ENCODE data around the gene HLCS. TPM values are rescaled to one million over a fixed set of nuclear protein-coding genes. Genes with fewer than 3 reads are reported as not detected.

HLCS gene
- total and polyA plus RNA-seq, 10 of the 15 experiments (the other 5 are each of a cell fraction or from before 2014, with no cell fraction given) = 1.5 to 12.7 (median 9.6) TPM

- TF ChIP-seq TAF1 (IDR thresholded peaks at IDR 0.05; ENCODE audit: borderline replicate concordance, low read depth, low read length) (0 out of 2 replicates have a peak, but pooled peaks have one; percentile 10), NR2C2 (IDR thresholded peaks at IDR 0.05; ENCODE audit: borderline replicate concordance, control insufficient read depth, insufficient read length, low read depth) (no peak), RFX5 (IDR thresholded peaks at IDR 0.05; ENCODE audit: low read depth, low read length) (no peak), ATF7 (IDR thresholded peaks at IDR 0.05; ENCODE audit: low read depth) (no peak), POLR2A (IDR thresholded peaks at IDR 0.05; ENCODE audit: low read depth, low read length) (peak; percentile 76), CUX1 (IDR thresholded peaks at IDR 0.05; ENCODE audit: insufficient replicate concordance, low read depth, low read length) (no peak), EP300 (IDR thresholded peaks at IDR 0.05; ENCODE audit: borderline replicate concordance in 1 of 2, control insufficient read depth in 1 of 2, low read depth in 2 of 2, low read length in 2 of 2) (no peak), BMI1 (IDR thresholded peaks at IDR 0.05; ENCODE audit: borderline replicate concordance) (no peak), SMAD1 (IDR thresholded peaks at IDR 0.05; ENCODE audit: low read depth, partially characterized antibody) (no peak), MEF2A (IDR thresholded peaks at IDR 0.05; ENCODE audit: insufficient read depth, low read depth, low read length) (no peak), POLR2AphosphoS5 (IDR thresholded peaks at IDR 0.05; ENCODE audit: low read length) (peak; percentile 69; the same call in 1 of the 2 replicates), IKZF1 (conservative IDR thresholded peaks at IDR 0.05) (peak; percentile 89), E2F8 (IDR thresholded peaks at IDR 0.05; ENCODE audit: low read depth, partially characterized antibody) (no peak), NFIC (IDR thresholded peaks at IDR 0.05; ENCODE audit: low read depth, low read length) (no peak), CBX3 (IDR thresholded peaks at IDR 0.05; ENCODE audit: borderline replicate concordance, low read depth) (no peak), RBBP5 (conservative IDR thresholded peaks at IDR 0.05) (no peak), STAT1 (conservative IDR thresholded peaks at IDR 0.05) (no peak; the same call in 1 of the 2 replicates), ZNF207 (IDR thresholded peaks at IDR 0.05; ENCODE audit: borderline replicate concordance) (peak; percentile 58; the same call in 1 of the 2 replicates), ATF3 (IDR thresholded peaks at IDR 0.05; ENCODE audit: borderline replicate concordance, extremely low read depth, low read depth, low read length) (no peak), SIX5 (IDR thresholded peaks at IDR 0.05; ENCODE audit: low read depth, low read length, severe bottlenecking) (no peak), ZNF217 (IDR thresholded peaks at IDR 0.05) (peak; percentile 22; the same call in 1 of the 2 replicates), RCOR1 (conservative IDR thresholded peaks at IDR 0.05; ENCODE audit: low read depth, low read length) (no peak), HDGF (IDR thresholded peaks at IDR 0.05) (0 out of 2 replicates have a peak, but pooled peaks have one; percentile 44)
Observed at GRCh38 chr21:36989699-36990507, 23.4 kb upstream of the HLCS start (continued).

All from GM12878 (cell line).